ENCODE data around the gene CBX2. TPM values are rescaled to one million over a fixed set of nuclear protein-coding genes. Genes with fewer than 3 reads are reported as not detected.

The CBX2 gene
- total and polyA plus RNA-seq, 4 donors, result 1.4 to 13.5 (median 3.0) TPM

- no peak for ATAC-seq (ENCODE audit: insufficient read depth, low FRiP score)
Observed at GRCh38 chr17:79779084-79779529, 1.2 kb downstream of the CBX2 start.

GRCh38 chr17:79779661-79780365 lies 1.9 kb downstream of the CBX2 start:
- no peak for TF ChIP-seq CTCF (IDR thresholded peaks at IDR 0.05; ENCODE audit: control extremely low read depth, extremely low read depth)
- H3K27me3 ChIP-seq (ENCODE audit: control insufficient read depth in 3 of 3, insufficient read depth in 3 of 3, low read length in 2 of 3), result no peaks in the 10 kb centered on the region

More at GRCh38 chr17:79779084-79779529, 1.2 kb downstream of the CBX2 start:
- TF ChIP-seq CTCF (IDR thresholded peaks at IDR 0.05; ENCODE audit: control extremely low read depth, extremely low read depth), result no peak
- Histone ChIP-seq H3K9ac (ENCODE audit: insufficient read depth in 1 of 2, low read length in 2 of 2) (no peak overlapping the region), H3K4me1 (ENCODE audit: control insufficient read depth in 5 of 5, insufficient read depth in 5 of 5, low read length in 5 of 5) (peaks cover 4 to 35% (median 4%) of the 10 kb centered on the region in 5 donors), H3K27ac (ENCODE audit: low read depth in 1 of 2, low read length in 1 of 2) (no peak overlapping the region), H3K4me3 (no peak overlapping the region), H3K27me3 (ENCODE audit: control insufficient read depth in 3 of 3, insufficient read depth in 3 of 3, low read length in 2 of 3) (no peaks in the 10 kb centered on the region), H3K9me3 (ENCODE audit: control insufficient read depth in 4 of 4, insufficient read depth in 3 of 4, low read length in 3 of 4) (no peaks in the 10 kb centered on the region), H3K36me3 (ENCODE audit: control insufficient read depth in 4 of 4, insufficient read depth in 4 of 4, low read length in 4 of 4) (peaks cover 0 to 16% (median 5%) of the 10 kb centered on the region in 4 donors)
- 17 to 31% methylated on average over 17 of the region's 17 CpGs for WGBS, 2 donors
- DNase-seq, result peak in 2 of 3 donors; percentile 27 to 51

DNA sequence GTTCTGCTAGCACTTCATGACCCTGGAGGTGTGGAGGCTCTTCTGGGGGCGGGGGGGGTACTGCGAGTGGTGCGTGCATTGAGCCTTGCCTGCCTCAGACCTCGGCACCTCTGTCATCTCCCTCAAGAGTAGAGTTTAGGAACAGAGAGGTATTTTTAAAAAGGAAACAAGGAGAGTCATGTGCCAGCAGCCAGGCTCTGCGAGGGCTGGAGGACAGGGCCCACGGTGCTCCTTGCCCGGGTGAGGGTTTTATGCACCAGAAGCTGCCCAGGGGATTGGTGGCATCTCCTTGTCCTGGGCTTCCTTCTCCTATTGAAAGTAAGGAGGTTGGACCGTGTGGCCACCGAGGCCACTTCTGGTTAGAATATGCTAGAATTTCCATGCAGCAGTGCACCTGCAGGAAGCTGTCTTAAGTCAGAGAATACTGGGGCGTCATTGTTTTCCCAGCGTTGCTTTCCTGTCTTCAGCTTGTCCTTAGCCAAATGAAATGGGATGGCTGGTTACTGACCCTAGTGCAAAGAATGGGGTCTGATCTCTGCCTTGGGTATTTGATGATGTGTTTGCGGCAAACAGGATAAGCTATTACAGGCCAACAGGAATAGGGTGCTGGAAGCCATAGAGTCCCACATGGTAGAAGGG lies 3.2 kb downstream of the CBX2 start:
- no peak for TF ChIP-seq CTCF (IDR thresholded peaks at IDR 0.05; ENCODE audit: control extremely low read depth, extremely low read depth)
- Histone ChIP-seq H3K9ac (ENCODE audit: insufficient read depth in 1 of 2, low read length in 2 of 2) (no peak overlapping the region), H3K9me3 (ENCODE audit: control insufficient read depth in 4 of 4, insufficient read depth in 3 of 4, low read length in 3 of 4) (no peaks in the 10 kb centered on the region), H3K27me3 (ENCODE audit: control insufficient read depth in 3 of 3, insufficient read depth in 3 of 3, low read length in 2 of 3) (no peaks in the 10 kb centered on the region), H3K27ac (ENCODE audit: low read depth in 1 of 2, low read length in 1 of 2) (no peak overlapping the region), H3K36me3 (ENCODE audit: control insufficient read depth in 4 of 4, insufficient read depth in 4 of 4, low read length in 4 of 4) (peaks cover 0 to 16% (median 6%) of the 10 kb centered on the region in 4 donors), H3K4me3 (no peak overlapping the region), H3K4me1 (ENCODE audit: control insufficient read depth in 5 of 5, insufficient read depth in 5 of 5, low read length in 5 of 5) (peaks cover 4 to 29% (median 4%) of the 10 kb centered on the region in 5 donors)
- WGBS, 2 donors, result 39 to 67% methylated on average over 12 of the region's 12 CpGs
- ATAC-seq (ENCODE audit: insufficient read depth, low FRiP score), result no peak
- no peak for DNase-seq

More at GRCh38 chr17:79779661-79780365, 1.9 kb downstream of the CBX2 start:
- Histone ChIP-seq H3K4me1 (ENCODE audit: control insufficient read depth in 5 of 5, insufficient read depth in 5 of 5, low read length in 5 of 5) (peaks cover 4 to 35% (median 4%) of the 10 kb centered on the region in 5 donors), H3K4me3 (no peak overlapping the region), H3K27ac (ENCODE audit: low read depth in 1 of 2, low read length in 1 of 2) (peak overlapping the region in 1 of 2 donors; percentile 3), H3K9ac (ENCODE audit: insufficient read depth in 1 of 2, low read length in 2 of 2) (no peak overlapping the region), H3K36me3 (ENCODE audit: control insufficient read depth in 4 of 4, insufficient read depth in 4 of 4, low read length in 4 of 4) (peaks cover 0 to 16% (median 6%) of the 10 kb centered on the region in 4 donors), H3K9me3 (ENCODE audit: control insufficient read depth in 4 of 4, insufficient read depth in 3 of 4, low read length in 3 of 4) (no peaks in the 10 kb centered on the region)
- peak in 1 of 3 donors; percentile 30 for DNase-seq
- 72 to 82% methylated on average over 10 of the region's 10 CpGs for WGBS, 2 donors
- no peak for ATAC-seq (ENCODE audit: insufficient read depth, low FRiP score)

All from lung (tissue), 12 donors.